GM19099 (cell line): Measurements from ENCODE around the gene TVP23A.
A peak's percentile ranks its signal among the peaks of the same experiment; 100 is the strongest.

Experiments
- POLR2A ChIP-seq: IDR thresholded peaks from 3 replicates; pipeline ENCODE4 v1.6.1; 2011; ENCODE audit warnings: low read depth; ENCODE audit not compliant: insufficient read length; ENCODE audit errors: extremely low read depth

Gene TVP23A

GRCh38 chr16:10817514-10817913, 1.1 kb downstream of the TVP23A start:
- TF ChIP-seq POLR2A = no peak

- no peak for TF ChIP-seq POLR2A
Observed at GRCh38 chr16:10813099-10813455, 5.5 kb downstream of the TVP23A start.

- TF ChIP-seq POLR2A = peak; percentile 27
Observed at GRCh38 chr16:10812312-10813098, 6.1 kb downstream of the TVP23A start.

- no peak for TF ChIP-seq POLR2A
Observed at GRCh38 chr16:10809706-10810105, 8.9 kb downstream of the TVP23A start.

GRCh38 chr16:10808850-10809249, 9.7 kb downstream of the TVP23A start:
- TF ChIP-seq POLR2A = no peak

- no peak for TF ChIP-seq POLR2A
Observed at GRCh38 chr16:10808218-10808617, 10.4 kb downstream of the TVP23A start.

- TF ChIP-seq POLR2A = no peak
Observed at GRCh38 chr16:10806698-10807097, 11.9 kb downstream of the TVP23A start.

GRCh38 chr16:10805334-10805733, 13.3 kb downstream of the TVP23A start:
- no peak for TF ChIP-seq POLR2A

GRCh38 chr16:10799736-10800135, 18.9 kb downstream of the TVP23A start:
- TF ChIP-seq POLR2A = no peak

- TF ChIP-seq POLR2A = no peak
Observed at GRCh38 chr16:10791048-10791447, 27.5 kb downstream of the TVP23A start.

GRCh38 chr16:10787304-10787703, 31.3 kb downstream of the TVP23A start:
- no peak for TF ChIP-seq POLR2A

- no peak for TF ChIP-seq POLR2A
Observed at GRCh38 chr16:10782628-10783027, 36.0 kb downstream of the TVP23A start.

GRCh38 chr16:10780628-10781027, 38.0 kb downstream of the TVP23A start:
- TF ChIP-seq POLR2A = no peak

- no peak for TF ChIP-seq POLR2A
Observed at GRCh38 chr16:10777356-10777755, 41.2 kb downstream of the TVP23A start.

GRCh38 chr16:10776280-10776679, 42.3 kb downstream of the TVP23A start:
- TF ChIP-seq POLR2A = no peak

- no peak for TF ChIP-seq POLR2A
Observed at GRCh38 chr16:10770907-10771306, 47.7 kb downstream of the TVP23A start.

- no peak for TF ChIP-seq POLR2A
Observed at GRCh38 chr16:10769381-10769780, 49.2 kb downstream of the TVP23A start.

GRCh38 chr16:10767127-10767526, 51.5 kb downstream of the TVP23A start:
- no peak for TF ChIP-seq POLR2A

GRCh38 chr16:10765772-10766171, 52.8 kb downstream of the TVP23A start:
- peak; percentile 41 for TF ChIP-seq POLR2A
